ENCODE results near the gene ELP1.
"Not testable (repeated sequence)": the region's sequence is repeated elsewhere in the genome, so short reads cannot be mapped to it uniquely, and the experiment has no call there.

ELP1 gene, protein sequence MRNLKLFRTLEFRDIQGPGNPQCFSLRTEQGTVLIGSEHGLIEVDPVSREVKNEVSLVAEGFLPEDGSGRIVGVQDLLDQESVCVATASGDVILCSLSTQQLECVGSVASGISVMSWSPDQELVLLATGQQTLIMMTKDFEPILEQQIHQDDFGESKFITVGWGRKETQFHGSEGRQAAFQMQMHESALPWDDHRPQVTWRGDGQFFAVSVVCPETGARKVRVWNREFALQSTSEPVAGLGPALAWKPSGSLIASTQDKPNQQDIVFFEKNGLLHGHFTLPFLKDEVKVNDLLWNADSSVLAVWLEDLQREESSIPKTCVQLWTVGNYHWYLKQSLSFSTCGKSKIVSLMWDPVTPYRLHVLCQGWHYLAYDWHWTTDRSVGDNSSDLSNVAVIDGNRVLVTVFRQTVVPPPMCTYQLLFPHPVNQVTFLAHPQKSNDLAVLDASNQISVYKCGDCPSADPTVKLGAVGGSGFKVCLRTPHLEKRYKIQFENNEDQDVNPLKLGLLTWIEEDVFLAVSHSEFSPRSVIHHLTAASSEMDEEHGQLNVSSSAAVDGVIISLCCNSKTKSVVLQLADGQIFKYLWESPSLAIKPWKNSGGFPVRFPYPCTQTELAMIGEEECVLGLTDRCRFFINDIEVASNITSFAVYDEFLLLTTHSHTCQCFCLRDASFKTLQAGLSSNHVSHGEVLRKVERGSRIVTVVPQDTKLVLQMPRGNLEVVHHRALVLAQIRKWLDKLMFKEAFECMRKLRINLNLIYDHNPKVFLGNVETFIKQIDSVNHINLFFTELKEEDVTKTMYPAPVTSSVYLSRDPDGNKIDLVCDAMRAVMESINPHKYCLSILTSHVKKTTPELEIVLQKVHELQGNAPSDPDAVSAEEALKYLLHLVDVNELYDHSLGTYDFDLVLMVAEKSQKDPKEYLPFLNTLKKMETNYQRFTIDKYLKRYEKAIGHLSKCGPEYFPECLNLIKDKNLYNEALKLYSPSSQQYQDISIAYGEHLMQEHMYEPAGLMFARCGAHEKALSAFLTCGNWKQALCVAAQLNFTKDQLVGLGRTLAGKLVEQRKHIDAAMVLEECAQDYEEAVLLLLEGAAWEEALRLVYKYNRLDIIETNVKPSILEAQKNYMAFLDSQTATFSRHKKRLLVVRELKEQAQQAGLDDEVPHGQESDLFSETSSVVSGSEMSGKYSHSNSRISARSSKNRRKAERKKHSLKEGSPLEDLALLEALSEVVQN (N-terminal part only)

DNA sequence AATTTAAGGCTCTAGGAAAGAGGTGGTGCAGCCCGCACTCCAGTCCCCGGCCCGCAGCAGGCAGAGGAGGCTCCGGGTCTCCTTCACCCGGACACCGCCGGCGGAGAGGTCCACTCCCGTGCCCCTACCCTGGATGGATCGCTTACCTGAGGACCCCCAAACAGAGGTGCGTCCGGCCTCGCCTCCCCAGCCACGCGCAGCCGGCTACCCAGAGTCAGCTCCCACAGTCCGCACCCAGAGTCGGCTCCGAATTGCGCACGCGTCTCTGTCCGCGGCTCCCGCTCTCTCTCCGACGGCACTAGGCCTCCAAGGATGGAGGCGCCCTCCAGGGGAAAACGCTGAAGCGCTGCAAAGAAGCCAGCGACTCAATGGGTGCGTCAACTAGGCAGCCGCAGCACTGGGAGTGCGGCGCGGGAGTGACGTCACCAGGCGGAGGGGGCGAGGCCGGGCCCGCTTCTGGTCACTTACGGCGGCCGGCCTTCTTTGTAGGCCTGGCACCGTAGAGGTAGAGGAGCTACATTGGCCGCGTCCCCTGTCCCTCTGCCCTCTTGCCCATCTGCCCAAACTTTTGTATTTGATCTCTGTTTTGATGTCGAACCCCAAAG lies at the start of gene ELP1:
ELP1 (minus strand) TSS at position 407 of the 605 bp plus-strand sequence. CDS start 2,978 bp downstream, outside the sequence.
- DNase-seq (ENCODE audit: low read depth in 2 of 2): peak; percentile 77 to 84

DNA sequence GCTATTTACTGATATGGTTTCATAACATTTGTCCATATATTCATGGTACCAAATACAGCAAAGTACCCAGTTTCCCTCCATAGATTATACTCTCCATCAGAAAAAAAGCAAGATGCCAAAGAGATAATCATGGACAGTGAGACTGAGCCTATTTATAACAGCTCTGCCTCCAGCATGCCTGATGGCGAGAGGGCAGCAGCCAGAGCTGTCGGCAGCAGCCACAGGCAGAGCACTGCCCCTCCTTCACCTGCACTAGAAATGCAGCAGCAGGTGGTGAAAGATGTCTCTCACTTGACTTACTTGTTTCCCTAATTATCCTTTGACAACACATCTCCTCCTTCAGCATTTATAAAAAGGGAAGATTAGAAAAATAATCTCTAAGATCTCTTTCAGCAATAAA lies 47.0 kb upstream of the ELP1 start:
- DNase-seq (ENCODE audit: low read depth in 2 of 2): no peak

- no peak for DNase-seq (ENCODE audit: low read depth in 2 of 2)
These were observed 44.3 kb upstream of the ELP1 start for GRCh38 chr9:108978205-108978604.

DNA sequence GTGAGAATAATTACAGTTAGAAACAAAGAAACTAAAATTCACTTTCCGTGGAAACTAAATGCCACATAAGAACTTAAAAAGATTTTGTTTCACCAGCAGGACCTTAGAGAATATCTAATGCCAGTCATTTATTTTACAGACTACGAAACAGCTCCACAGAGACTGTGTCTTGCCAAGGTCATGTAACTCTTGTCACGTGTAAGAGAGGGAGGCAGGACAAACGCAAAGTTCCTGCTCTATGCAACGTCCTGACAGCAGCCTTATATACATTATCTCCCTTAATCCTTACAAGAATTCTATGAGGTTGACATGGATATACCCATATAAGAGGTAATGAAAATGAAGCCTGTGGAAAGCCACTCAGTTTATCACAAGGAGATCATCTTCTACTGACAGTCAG lies 40.0 kb upstream of the ELP1 start:
- no peak for DNase-seq (ENCODE audit: low read depth in 2 of 2)

DNA sequence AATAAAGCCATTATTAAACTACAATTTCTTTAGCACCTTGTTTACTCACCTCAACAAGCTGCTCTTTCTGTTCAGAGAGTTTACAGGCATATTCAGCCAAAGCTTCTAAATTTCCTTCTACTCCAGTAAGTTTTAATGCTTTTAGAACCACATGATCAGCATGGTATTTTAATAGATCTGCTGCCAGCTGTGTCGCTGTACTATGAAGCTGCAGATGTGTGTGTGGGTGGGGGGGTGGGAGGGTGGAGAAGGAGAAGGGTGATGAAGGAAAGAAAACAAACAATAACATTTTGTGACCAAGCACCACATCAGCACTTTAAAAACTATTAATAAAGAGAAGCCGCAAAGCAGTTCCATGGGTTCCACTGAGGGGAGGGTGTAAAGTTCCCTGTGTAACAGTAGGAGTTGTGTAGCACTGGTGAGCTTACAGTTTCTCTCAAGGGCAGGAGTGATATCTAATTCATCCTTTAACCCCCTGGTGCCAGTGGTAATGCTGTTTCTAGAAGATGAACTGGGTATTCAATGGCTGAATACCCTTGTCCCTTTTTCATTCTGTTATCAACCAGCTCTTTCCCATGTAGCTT lies 38.8 kb upstream of the ELP1 start:
- no peak for DNase-seq (ENCODE audit: low read depth in 2 of 2)

DNA sequence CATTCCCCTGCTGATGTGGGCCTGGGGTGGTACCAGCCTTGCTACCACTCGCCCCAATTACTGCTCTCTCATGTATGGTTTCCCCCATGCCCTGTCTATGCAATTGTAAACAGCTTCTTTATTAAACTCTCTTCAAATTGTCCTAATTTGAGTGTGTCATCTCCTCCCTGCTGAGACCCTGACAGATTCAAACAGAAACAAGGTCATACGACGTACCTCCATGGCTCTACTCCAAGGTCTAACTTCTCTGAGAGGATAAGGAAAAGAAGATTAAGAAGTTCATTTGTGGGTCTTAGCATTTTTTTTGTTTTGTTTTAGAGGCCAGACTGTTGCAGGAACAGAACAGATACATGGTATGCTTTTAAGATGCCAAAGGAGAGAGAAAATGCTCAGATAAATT lies 38.3 kb upstream of the ELP1 start:
- no peak for DNase-seq (ENCODE audit: low read depth in 2 of 2)

- not testable (repeated sequence) for DNase-seq (ENCODE audit: low read depth in 2 of 2)
These were observed 37.5 kb upstream of the ELP1 start for GRCh38 chr9:108971392-108971791.

DNA sequence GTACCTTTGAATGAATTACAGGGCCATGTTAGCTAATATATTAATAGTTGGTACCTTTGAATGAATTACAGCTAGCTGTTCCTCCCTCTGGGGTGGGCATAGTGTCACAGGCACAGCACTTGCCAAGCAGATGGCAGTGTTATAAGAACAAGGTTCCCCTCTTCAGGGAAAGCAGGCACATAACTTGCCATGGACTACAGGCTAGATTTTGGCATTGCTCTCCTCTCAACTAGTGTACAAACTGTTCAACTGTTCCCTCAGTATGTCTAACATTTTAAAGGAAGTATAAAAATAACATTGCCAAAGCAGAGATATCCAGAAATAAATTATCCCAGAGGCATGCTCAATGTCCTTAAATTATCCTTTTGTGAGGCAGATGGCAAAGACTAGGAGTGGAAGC lies 34.0 kb upstream of the ELP1 start:
- DNase-seq (ENCODE audit: low read depth in 2 of 2): no peak

- DNase-seq (ENCODE audit: low read depth in 2 of 2): no peak
These were observed 29.7 kb upstream of the ELP1 start for GRCh38 chr9:108963459-108964143.

DNA sequence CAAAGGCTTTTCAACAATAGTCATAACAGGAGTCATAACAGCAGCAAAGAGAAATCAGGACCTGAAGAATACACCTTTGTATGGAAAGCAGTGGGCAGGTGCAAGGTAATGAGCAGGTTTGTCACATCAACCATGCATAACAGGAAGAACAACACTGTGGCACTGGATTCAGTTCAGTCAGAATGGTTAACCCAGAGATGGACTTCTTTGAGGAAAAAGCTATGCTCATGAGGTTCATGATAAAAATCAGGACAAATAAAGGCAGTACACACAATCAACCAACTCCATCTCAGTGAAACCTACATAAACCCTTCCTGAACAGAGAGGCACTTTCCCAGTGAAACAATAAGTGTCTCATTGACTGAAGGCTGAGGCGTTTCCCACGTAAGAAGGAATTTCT lies 27.2 kb upstream of the ELP1 start:
- no peak for DNase-seq (ENCODE audit: low read depth in 2 of 2)

DNA sequence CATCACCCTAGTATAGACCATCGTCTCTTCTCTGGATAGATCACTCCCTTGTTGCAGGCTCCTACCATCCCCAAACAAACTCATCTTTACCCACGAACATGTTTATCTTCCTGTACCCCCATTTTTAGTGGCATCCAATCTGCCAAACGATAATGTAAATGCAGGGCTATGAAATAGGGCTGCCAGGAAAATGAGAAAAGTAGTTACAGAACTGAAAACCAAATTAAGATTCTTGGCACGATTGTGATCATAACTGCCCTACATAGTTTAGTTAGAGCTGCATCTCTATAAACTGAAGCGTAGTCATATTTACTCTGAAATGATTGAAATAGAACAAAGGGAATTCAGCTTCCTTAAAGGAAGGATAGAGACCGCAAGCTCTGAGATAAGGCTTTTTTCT lies 26.4 kb upstream of the ELP1 start:
- DNase-seq (ENCODE audit: low read depth in 2 of 2): no peak

- DNase-seq (ENCODE audit: low read depth in 2 of 2): no peak
These were observed 22.7 kb upstream of the ELP1 start for GRCh38 chr9:108956631-108957026.

DNA sequence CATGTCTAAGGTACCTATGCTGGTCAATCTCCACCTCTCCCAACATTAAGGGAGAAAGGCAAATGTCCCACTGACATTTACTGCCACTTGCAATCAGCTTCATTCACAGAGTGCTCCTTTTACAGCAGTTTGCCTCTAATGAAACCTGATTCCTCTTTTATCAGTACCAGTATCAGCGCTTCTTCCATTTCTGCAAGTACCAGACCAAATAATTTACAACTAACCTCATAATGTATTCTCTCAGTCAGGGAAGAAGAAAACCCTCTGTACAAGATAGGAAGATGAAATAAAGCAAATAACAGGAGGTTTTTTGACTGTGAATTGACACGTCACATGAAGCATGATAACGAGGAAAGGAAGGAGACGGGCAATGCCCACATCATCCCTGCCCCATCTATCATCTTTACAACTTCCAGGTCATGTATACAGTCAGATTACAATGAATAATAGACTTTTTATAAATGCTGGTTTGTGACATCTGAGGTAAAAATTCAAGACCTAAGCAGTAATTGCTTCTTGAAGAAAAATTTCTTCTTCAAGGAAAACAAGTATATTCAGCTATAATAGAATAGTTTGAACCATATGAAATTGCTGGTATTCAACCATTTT lies 22.2 kb upstream of the ELP1 start:
- no peak for DNase-seq (ENCODE audit: low read depth in 2 of 2)

GRCh38 chr9:108953983-108954574 lies 20.2 kb upstream of the ELP1 start:
- DNase-seq (ENCODE audit: low read depth in 2 of 2): no peak

DNA sequence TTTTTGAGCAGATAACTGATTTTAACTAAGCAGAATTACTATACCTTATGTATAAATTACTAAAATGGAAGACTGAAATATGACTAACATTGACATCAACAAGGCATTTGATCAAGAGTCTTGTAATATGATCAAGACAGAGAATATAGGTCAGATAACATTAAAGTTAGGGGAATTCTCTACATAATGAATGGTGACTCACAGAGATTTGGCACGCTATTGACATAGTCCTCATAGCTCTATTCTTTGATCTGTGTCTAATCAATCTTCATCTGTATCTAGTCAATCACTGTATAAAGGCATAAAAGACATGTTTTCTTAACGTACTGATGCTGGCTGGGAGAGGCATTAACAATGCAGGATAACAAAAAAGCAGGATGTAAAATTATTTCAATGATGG lies 17.7 kb upstream of the ELP1 start:
- DNase-seq (ENCODE audit: low read depth in 2 of 2): no peak

GRCh38 chr9:108950168-108950567 lies 16.2 kb upstream of the ELP1 start:
- DNase-seq (ENCODE audit: low read depth in 2 of 2): no peak

- no peak for DNase-seq (ENCODE audit: low read depth in 2 of 2)
These were observed 6.1 kb upstream of the ELP1 start for GRCh38 chr9:108939975-108940374.

DNA sequence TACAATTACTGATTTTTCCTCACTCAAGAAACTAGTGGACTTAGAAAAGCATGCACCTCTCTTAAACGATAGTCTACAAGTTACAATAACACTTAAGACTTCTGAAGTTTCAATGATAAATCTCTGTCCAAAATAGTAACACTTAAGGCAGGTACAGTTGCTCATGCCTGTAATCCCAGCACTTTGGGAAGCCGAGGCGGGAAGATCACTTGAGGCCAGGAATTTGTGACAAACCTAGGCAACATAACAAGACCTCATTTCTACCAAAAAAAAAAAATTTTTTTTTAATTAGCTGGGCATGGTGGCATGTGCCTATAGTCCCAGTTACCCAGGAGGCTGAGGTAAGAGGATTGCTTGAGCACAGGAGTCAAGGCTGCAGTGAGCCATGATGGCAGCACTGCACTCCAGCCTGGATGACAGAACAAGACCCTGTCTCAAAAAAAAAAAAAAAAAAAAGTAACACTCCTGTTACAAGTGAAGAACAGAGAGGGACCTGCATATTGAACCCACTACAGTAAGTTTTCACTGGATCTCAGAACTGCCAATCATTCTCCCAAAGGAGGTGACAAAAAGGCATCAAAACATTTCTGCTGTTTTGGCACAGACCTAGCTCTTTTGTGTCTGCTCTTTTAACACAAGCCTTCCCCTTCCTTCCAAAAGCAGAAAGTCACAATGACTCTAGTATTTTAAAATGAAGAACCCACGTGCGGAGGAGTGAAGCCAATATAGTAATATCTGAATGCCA lies 3.8 kb upstream of the ELP1 start:
- DNase-seq (ENCODE audit: low read depth in 2 of 2): no peak

DNA sequence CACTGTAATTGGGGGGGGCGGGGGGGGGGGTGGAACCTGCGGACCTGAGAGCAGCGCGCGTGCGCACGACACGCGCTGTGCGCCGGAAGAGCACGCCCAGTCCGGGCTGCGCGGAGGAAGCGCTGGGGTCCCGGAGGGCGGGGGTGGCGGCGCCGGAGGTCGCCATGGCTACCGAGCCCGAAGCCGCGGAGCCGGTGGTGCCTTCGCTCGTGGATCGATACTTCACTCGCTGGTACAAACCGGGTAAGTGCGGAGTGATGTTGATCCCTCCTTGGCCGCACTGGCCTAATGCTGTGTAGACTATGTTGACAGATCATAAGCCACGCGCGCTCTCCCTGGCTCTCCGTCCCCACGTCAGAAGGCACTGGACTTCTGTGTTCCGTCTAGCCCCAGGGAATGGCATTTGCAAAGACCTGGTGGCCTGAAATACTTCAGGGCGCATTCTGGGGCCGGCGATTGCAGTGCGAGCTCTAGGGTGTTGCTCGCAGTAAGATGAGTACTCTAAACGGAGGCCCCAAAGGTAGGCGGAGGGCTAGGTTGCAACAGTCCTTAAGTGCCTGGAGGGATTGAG lies 484 bp upstream of the ELP1 start, which contains the start of gene ABITRAM:
ABITRAM (plus strand) TSS at position 78 of the 571 bp plus-strand sequence; CDS start at position 165, 87 bp downstream.
- peak; percentile 57 to 60 for DNase-seq (ENCODE audit: low read depth in 2 of 2)
